Measurements from ENCODE around the gene GEMIN5. TPM values are rescaled to one million over a fixed set of nuclear protein-coding genes. Genes with fewer than 3 reads are reported as not detected.

GEMIN5 gene
- total and polyA plus RNA-seq, 2 of the 13 experiments (the other 11 are each of a cell fraction or from before 2014, with no cell fraction given): 6.6 to 28.6 TPM

- no peak; the same call in 1 of the 2 replicates for TF ChIP-seq ZNF746 (CRISPR knock-in tag; IDR thresholded peaks at IDR 0.05)
- TF ChIP-seq TBX2 (CRISPR knock-in tag; IDR thresholded peaks at IDR 0.05; ENCODE audit: borderline replicate concordance): peak; percentile 93
- 0 out of 2 replicates have a peak, but pooled peaks have one; percentile 55 for TF ChIP-seq ZNF674 (CRISPR knock-in tag; IDR thresholded peaks at IDR 0.05; ENCODE audit: low read depth)
- peak; percentile 29; the same call in 1 of the 2 replicates for TF ChIP-seq HCFC1 (IDR thresholded peaks at IDR 0.05; ENCODE audit: low read depth, low read length)
- peak; percentile 82 for TF ChIP-seq FOXA3 (CRISPR knock-in tag; IDR thresholded peaks at IDR 0.05)
- TF ChIP-seq ZNF274 (CRISPR knock-in tag; IDR thresholded peaks at IDR 0.05): no peak; the same call in 1 of the 2 replicates
- peak; percentile 63 for TF ChIP-seq RXRB (CRISPR knock-in tag; IDR thresholded peaks at IDR 0.05; ENCODE audit: borderline replicate concordance)
- TF ChIP-seq ZBTB2 (CRISPR knock-in tag; IDR thresholded peaks at IDR 0.05; ENCODE audit: low read depth): peak; percentile 88; the same call in 1 of the 2 replicates
- TF ChIP-seq SP140L (CRISPR knock-in tag; IDR thresholded peaks at IDR 0.05; ENCODE audit: borderline replicate concordance): no peak
- TF ChIP-seq ZNF143 (CRISPR knock-in tag; IDR thresholded peaks at IDR 0.05): 0 out of 2 replicates have a peak, but pooled peaks have one; percentile 22
- TF ChIP-seq E2F5 (CRISPR knock-in tag; conservative IDR thresholded peaks at IDR 0.05): 0 out of 2 replicates have a peak, but pooled peaks have one; percentile 57
- peak; percentile 67 for TF ChIP-seq ZBED4 (CRISPR knock-in tag; IDR thresholded peaks at IDR 0.05; ENCODE audit: borderline replicate concordance)
- peak; percentile 49 for TF ChIP-seq MNT (IDR thresholded peaks at IDR 0.05)
- TF ChIP-seq ZBTB38 (CRISPR knock-in tag; IDR thresholded peaks at IDR 0.05): peak; percentile 65
- TF ChIP-seq DZIP1 (CRISPR knock-in tag; IDR thresholded peaks at IDR 0.05): 0 out of 2 replicates have a peak, but pooled peaks have one; percentile 56
- TF ChIP-seq NR2F2 (IDR thresholded peaks at IDR 0.05; ENCODE audit: borderline replicate concordance, low read depth): 0 out of 2 replicates have a peak, but pooled peaks have one; percentile 23
- TF ChIP-seq NFKB2 (CRISPR knock-in tag; IDR thresholded peaks at IDR 0.05; ENCODE audit: borderline replicate concordance): peak; percentile 39; the same call in 1 of the 2 replicates
Measured at GRCh38 chr5:154858297-154858971, 79.6 kb downstream of the GEMIN5 start, which contains the start of gene CNOT8 (continued).

Measured in HepG2 (cell line).